H1 (cell line): Measurements from ENCODE around the gene TNS3.

Source experiments
- BCL11A ChIP-seq, 2 experiments: IDR thresholded peaks; one replicate each; pipeline ENCODE4 v1.6.1; 2011; ENCODE audit warnings: low read depth in 2 of 2, low read length in 2 of 2, mild to moderate bottlenecking in 2 of 2
- CTCF ChIP-seq, 3 experiments: IDR thresholded peaks; 1 replicate in 2 of 3; 2 replicates in 1 of 3; pipeline versions ENCODE4 v1.5.1 to v1.6.1; 2011; ENCODE audit warnings: low read length in 3 of 3, mild to moderate bottlenecking in 3 of 3, inconsistent platforms in 2 of 3, low read depth in 1 of 3, moderate library complexity in 1 of 3; ENCODE audit not compliant: insufficient read depth in 1 of 3; ENCODE audit errors: control extremely low read depth in 1 of 3
- EZH2 ChIP-seq: fragments of 200-600 bp; sonication (generic); IDR thresholded peaks from 2 replicates; pipeline ENCODE4 v1.7.1; 2012; ENCODE audit warnings: low read depth, mild to moderate bottlenecking, moderate library complexity, low read length, inconsistent platforms; ENCODE audit not compliant: severe bottlenecking
- HDAC2 ChIP-seq, 2 experiments: fragments of 300-600 bp in 1 of 2; sonication (generic) in 1 of 2; IDR thresholded peaks; 2 replicates each; pipeline ENCODE4 v1.6.1; 2011 to 2012; ENCODE audit warnings: low read depth in 2 of 2, low read length in 2 of 2, mild to moderate bottlenecking in 2 of 2, moderate library complexity in 2 of 2, borderline replicate concordance in 1 of 2, inconsistent platforms in 1 of 2
- JUN ChIP-seq: IDR thresholded peaks from 2 replicates; pipeline ENCODE4 v1.6.1; 2011; ENCODE audit warnings: low read depth, mild to moderate bottlenecking, improper control_type of control experiment, low read length
- KDM5A ChIP-seq: fragments of 200-600 bp; IDR thresholded peaks from 2 replicates; pipeline ENCODE4 v1.7.1; 2012; ENCODE audit warnings: mild to moderate bottlenecking, low read length, inconsistent platforms, mixed read lengths
- POLR2A ChIP-seq, 2 experiments: IDR thresholded peaks; 1 replicate in 1 of 2; 2 replicates in 1 of 2; pipeline ENCODE4 v1.6.1; 2011; ENCODE audit warnings: low read depth in 2 of 2, low read length in 2 of 2, mild to moderate bottlenecking in 2 of 2; ENCODE audit errors: control extremely low read depth in 1 of 2
- POLR2AphosphoS5 ChIP-seq: IDR thresholded peaks from 2 replicates; pipeline ENCODE4 v1.6.1; 2011; ENCODE audit warnings: low read depth, low read length
- SIN3A ChIP-seq, 2 experiments: IDR thresholded peaks in 1 of 2; conservative IDR thresholded peaks in 1 of 2; 2 replicates each; pipeline ENCODE4 v1.6.1; 2011 to 2012; ENCODE audit warnings: low read length in 2 of 2, improper control_type of control experiment in 1 of 2, low read depth in 1 of 2, mild to moderate bottlenecking in 1 of 2
- SP4 ChIP-seq: IDR thresholded peaks from 2 replicates; pipeline ENCODE4 v1.6.1; 2012; ENCODE audit warnings: low read length, inconsistent platforms
- TF ChIP-seq, protein P1 (sequence below): IDR thresholded peaks from 2 replicates; pipeline ENCODE4 v1.6.1; 2012; ENCODE audit warnings: inconsistent platforms

DNA sequence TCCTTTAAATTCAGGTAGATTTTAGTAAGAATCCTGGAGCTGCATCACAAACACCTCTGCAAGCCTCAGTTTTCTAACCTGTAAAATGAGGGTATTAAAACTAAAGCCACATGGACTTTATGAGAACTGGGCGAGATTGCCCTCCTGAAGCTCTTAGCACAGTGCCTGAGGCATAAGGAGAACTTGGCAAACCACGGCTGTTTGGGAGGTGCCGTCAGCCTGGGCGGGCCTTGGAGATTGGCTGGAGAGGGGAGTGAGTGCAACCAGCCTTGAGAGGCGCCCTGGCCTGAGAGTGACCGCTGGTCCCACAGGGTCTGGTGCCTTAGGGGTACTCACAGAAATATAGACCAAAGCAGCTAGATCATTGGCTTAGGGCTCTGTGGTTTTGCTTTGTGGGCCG is 5.4 kb upstream of the TNS3 start:
- TF ChIP-seq POLR2AphosphoS5, result no peak
- TF ChIP-seq, protein P1, sequence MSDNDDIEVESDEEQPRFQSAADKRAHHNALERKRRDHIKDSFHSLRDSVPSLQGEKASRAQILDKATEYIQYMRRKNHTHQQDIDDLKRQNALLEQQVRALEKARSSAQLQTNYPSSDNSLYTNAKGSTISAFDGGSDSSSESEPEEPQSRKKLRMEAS, result no peak
- no peak for TF ChIP-seq CTCF (IDR thresholded peaks at IDR 0.05; ENCODE audit: control extremely low read depth in 1 of 3, insufficient read depth in 1 of 3, low read depth in 1 of 3, low read length in 3 of 3)
- TF ChIP-seq SP4, result no peak
- TF ChIP-seq JUN, result no peak
- no peak for TF ChIP-seq BCL11A (IDR thresholded peaks at IDR 0.05; ENCODE audit: low read depth in 2 of 2, low read length in 2 of 2)
- no peak for TF ChIP-seq EZH2
- no peak for TF ChIP-seq SIN3A (conservative IDR thresholded peaks at IDR 0.05 in 1 of 2, IDR thresholded peaks at IDR 0.05 in 1 of 2; ENCODE audit: low read depth in 1 of 2, low read length in 2 of 2)
- no peak for TF ChIP-seq HDAC2 (IDR thresholded peaks at IDR 0.05; ENCODE audit: borderline replicate concordance in 1 of 2, low read depth in 2 of 2, low read length in 2 of 2)
- no peak for TF ChIP-seq KDM5A
- TF ChIP-seq POLR2A (IDR thresholded peaks at IDR 0.05; ENCODE audit: control extremely low read depth in 1 of 2, low read depth in 2 of 2, low read length in 2 of 2), result no peak
